AG04449 (cell line): ENCODE results near the gene PSRC1.

Experiments
- CTCF ChIA-PET: fragments of 350-600 bp; formaldehyde crosslinking; extraction: SDS; loops from one replicate; lab custom pipeline; 2021; ENCODE audit warnings: antibody characterized with exemption; lab: Yijun Ruan, JAX
- POLR2A ChIA-PET: fragments of 400-600, 350-600 bp; formaldehyde crosslinking; extraction: SDS; loops from one replicate; lab custom pipeline; 2020; ENCODE audit warnings: antibody characterized with exemption, inconsistent platforms; lab: Yijun Ruan, JAX
- DNase-seq: peaks from one replicate; pipeline ENCODE4 v3.0.0-alpha.2; 2010; ENCODE audit warnings: low read depth, low spot score
- H3K4me3 ChIP-seq: 2 replicates; pipeline ENCODE4 v1.5.1; 2011; ENCODE audit warnings: low read depth, mild to moderate bottlenecking, control low read depth, low read length
- TF ChIP-seq, protein P1 (sequence below): IDR thresholded peaks from one replicate; pipeline ENCODE4 v1.5.1; 2011; ENCODE audit warnings: mild to moderate bottlenecking, moderate library complexity, low read length, control low read depth, inconsistent platforms; ENCODE audit not compliant: insufficient read depth; ENCODE audit errors: missing control alignments

PSRC1 gene

DNA sequence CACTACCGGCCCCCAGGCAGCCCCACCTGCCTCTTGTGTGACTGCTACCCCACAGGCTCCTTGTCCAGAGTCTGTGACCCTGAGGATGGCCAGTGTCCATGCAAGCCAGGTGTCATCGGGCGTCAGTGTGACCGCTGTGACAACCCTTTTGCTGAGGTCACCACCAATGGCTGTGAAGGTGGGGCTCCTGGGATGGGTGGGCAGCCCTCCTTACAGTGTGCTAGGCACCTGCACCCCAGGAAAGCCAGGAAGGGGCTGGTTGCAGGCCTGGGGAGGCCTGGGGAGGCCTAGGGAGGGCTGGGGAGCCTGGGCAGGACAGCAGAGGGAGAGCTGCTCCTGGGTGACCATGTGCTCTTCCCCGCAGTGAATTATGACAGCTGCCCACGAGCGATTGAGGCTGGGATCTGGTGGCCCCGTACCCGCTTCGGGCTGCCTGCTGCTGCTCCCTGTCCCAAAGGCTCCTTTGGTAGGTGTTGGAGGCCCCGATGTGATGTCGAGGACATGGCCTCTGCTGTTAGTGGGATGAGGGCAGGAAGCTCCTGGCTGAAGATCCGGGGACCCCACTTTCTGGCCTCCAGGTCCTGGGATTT lies 17.1 kb downstream of the PSRC1 start:
- CTCF ChIA-PET: interaction anchor here (1.3 to 11.4 kb wide), 8 partner anchors 12 to 267 kb away, joined by 3 to 206 read pairs (median 18); partner anchors contain the start of gene SORT1

DNA sequence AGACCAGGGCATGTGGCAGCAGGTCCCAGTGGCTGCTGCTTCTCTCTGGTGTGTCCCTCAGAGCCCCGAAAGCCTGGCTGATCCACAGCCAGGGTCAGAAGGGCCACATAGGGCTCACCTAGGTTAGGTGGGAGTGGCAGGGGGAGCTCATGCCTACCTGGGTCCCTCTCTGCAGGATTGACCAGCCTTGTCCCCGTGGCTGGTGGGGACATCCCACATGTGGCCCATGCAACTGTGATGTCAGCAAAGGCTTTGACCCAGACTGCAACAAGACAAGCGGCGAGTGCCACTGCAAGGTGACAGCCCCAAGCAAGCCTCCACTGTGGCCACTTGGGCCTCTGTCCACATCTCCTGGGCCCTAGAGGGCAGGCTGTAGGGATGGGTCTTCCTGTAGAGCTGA lies 17.9 kb downstream of the PSRC1 start:
- no peak overlapping the region for H3K4me3 ChIP-seq
- TF ChIP-seq, protein P1, sequence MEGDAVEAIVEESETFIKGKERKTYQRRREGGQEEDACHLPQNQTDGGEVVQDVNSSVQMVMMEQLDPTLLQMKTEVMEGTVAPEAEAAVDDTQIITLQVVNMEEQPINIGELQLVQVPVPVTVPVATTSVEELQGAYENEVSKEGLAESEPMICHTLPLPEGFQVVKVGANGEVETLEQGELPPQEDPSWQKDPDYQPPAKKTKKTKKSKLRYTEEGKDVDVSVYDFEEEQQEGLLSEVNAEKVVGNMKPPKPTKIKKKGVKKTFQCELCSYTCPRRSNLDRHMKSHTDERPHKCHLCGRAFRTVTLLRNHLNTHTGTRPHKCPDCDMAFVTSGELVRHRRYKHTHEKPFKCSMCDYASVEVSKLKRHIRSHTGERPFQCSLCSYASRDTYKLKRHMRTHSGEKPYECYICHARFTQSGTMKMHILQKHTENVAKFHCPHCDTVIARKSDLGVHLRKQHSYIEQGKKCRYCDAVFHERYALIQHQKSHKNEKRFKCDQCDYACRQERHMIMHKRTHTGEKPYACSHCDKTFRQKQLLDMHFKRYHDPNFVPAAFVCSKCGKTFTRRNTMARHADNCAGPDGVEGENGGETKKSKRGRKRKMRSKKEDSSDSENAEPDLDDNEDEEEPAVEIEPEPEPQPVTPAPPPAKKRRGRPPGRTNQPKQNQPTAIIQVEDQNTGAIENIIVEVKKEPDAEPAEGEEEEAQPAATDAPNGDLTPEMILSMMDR: no peak
- ChIA-PET CTCF (interaction anchor here (0.9 to 11.4 kb wide), 16 partner anchors 9 to 270 kb away, joined by 3 to 206 read pairs (median 6); partner anchors contain the start of genes PSRC1 and SORT1), POLR2A (no interaction called here)
- DNase-seq: no peak

More for the DNA sequence above, 17.1 kb downstream of the PSRC1 start:
- TF ChIP-seq, protein P1: no peak
- DNase-seq: no peak
- H3K4me3 ChIP-seq: no peak overlapping the region
- POLR2A ChIA-PET: no interaction called here

DNA sequence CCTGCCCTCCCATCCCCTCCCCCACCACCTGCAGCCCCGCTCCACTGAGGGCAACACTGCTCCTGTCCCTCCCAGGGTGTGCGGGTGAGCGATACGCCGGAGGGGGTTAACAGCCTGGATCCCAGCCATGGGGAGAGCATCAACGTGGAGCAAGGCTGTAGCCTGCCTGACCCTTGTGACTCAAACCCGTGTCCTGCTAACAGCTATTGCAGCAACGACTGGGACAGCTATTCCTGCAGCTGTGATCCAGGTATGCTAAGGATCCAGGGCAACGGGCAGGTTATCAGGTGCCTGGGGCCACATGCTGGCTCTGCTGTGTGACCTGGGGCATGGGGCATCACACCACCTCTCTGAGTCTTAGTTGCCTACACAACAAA lies 18.6 kb downstream of the PSRC1 start:
- CTCF ChIA-PET: interaction anchor here (0.6 to 11.4 kb wide), 28 partner anchors 9 to 270 kb away, joined by 3 to 206 read pairs (median 4); partner anchors contain the start of genes PSRC1 and SORT1
- TF ChIP-seq, protein P1: no peak
- DNase-seq: no peak
- H3K4me3 ChIP-seq: no peak overlapping the region
- POLR2A ChIA-PET: no interaction called here

DNA sequence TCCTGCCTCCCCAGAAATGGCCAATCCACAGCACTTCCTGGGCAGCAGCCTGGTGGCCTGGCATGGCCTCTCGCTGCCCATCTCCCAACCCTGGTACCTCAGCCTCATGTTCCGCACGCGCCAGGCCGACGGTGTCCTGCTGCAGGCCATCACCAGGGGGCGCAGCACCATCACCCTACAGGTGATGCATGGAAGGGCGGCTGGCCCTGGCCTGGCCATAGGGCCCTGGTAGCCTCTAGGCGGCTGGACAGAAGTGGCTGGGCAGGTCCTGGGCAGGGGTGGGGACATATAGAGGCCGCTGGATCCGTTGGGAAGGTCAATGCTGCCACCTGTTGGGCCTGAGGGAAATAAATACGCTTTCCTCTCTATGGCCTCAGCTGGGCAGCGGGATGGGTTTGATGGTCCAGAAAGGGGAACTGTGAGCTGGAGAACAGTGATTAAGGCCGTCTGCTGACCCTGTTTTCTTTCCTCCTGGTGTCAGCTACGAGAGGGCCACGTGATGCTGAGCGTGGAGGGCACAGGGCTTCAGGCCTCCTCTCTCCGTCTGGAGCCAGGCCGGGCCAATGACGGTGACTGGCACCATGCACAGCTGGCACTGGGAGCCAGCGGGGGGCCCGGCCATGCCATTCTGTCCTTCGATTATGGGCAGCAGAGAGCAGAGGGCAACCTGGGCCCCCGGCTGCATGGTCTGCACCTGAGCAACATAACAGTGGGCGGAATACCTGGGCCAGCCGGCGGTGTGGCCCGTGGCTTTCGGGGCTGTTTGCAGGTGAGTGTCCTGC lies 19.2 kb downstream of the PSRC1 start:
- ChIA-PET CTCF (interaction anchor here (0.6 to 11.4 kb wide), 27 partner anchors 10 to 271 kb away, joined by 3 to 206 read pairs (median 4); partner anchors contain the start of genes PSRC1 and SORT1), POLR2A (no interaction called here)
- no peak overlapping the region for H3K4me3 ChIP-seq
- TF ChIP-seq, protein P1: peak; percentile 98
- DNase-seq: no peak

DNA sequence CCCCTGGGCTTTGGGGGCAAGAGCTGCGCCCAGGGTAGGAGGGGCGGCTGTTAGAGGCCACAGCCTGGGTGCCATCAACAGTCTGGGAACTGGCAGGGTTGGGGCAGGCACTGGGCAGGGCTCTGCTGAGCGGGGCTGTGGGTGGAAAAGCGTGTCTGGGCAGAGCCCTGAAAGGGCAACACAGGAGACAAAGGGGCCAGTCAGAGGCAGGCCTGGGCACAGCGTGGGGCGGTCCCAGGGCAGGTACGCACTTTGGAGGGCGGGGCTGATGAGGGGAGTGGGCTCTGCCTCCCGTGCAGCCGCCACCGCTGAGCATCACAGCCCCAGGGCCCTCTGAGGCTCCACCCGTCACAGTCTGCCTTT lies 19.7 kb downstream of the PSRC1 start:
- TF ChIP-seq, protein P1: no peak
- no peak for DNase-seq
- no peak overlapping the region for H3K4me3 ChIP-seq
- POLR2A ChIA-PET: no interaction called here
- CTCF ChIA-PET: interaction anchor here (0.9 to 11.4 kb wide), 19 partner anchors 10 to 272 kb away, joined by 3 to 206 read pairs (median 6); partner anchors contain the start of genes PSRC1 and SORT1
